HUES6 (cell line): ENCODE data around the gene EDIL3.

Experiments
- H3K27ac ChIP-seq: 2 replicates; pipeline ENCODE4 v1.7.0; 2013; ENCODE audit warnings: low read depth, mild to moderate bottlenecking, low read length, inconsistent platforms
- H3K27me3 ChIP-seq: 2 replicates; pipeline ENCODE4 v1.6.1; 2013; ENCODE audit warnings: low read length; ENCODE audit not compliant: control insufficient read depth, insufficient read depth
- H3K36me3 ChIP-seq: 2 replicates; pipeline ENCODE4 v1.6.1; 2013; ENCODE audit warnings: low read length; ENCODE audit not compliant: control insufficient read depth, insufficient read depth
- H3K4me1 ChIP-seq: 2 replicates; pipeline ENCODE4 v1.6.1; 2013; ENCODE audit warnings: low read length; ENCODE audit not compliant: control insufficient read depth, insufficient read depth
- H3K4me3 ChIP-seq: 2 replicates; pipeline ENCODE4 v1.5.1; 2013; ENCODE audit warnings: low read depth, low read length
- H3K9ac ChIP-seq: one replicate; pipeline ENCODE4 v1.6.1; 2013; ENCODE audit warnings: mild to moderate bottlenecking, low read length
- H3K9me3 ChIP-seq: 2 replicates; pipeline ENCODE4 v1.6.1; 2013; ENCODE audit warnings: low read depth, low read length; ENCODE audit not compliant: control insufficient read depth, insufficient read depth

Gene EDIL3

DNA sequence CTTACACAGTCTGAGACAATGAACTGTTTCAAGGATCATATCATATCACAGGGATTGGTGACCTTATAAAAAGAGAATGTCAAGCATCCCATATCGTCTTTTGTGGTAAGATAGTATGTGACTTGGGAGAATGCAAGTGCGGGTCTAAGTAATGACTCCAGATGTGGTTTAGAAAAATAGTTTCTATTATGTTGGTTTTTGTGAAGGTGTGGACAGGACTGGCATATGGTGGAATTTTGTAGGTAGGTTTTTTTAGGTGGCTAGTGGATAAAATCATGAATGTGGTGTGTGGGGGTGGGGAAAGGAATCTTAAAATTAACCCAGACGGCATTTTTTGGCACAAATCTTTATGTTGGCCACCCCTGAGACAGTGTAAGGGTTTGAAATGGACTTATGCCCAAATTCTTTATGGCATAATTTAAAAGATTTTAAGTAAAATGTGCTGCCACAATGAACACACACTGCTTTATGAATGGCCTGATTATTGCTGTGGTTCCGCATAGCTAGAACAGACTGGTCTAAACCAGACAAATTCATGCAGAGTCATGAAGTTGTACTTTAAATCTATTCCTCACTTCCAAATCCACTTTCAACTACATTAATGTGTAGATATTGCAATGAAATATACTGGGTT is 459.2 kb downstream of the EDIL3 start:
- Histone ChIP-seq H3K27ac (peak overlapping the region; percentile 32; the same call in 1 of the 2 replicates), H3K4me1 (peaks cover 12% of the 10 kb centered on the region), H3K27me3 (no peaks in the 10 kb centered on the region), H3K4me3 (no peak overlapping the region), H3K36me3 (no peaks in the 10 kb centered on the region), H3K9ac (peak overlapping the region; percentile 63), H3K9me3 (no peaks in the 10 kb centered on the region; the same call in 1 of the 2 replicates)

DNA sequence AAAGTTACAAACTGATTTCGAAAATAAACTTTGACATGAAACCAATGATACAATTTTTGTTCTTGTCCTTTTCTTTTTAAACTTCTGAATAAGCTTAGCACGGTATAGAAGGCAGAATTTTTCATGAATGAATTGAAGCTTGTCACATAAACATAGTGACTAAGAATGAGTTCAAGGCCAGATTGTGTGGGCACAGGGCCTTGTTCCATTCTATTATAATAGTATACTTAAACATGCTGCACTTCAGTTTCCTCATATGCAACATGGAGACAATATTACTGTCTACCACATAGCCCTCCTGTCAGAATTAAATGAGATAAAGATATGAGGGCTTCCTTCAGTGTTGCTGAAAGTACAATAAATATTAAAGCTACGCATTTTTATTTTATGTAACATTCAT is 459.8 kb downstream of the EDIL3 start:
- Histone ChIP-seq H3K9ac (peak overlapping the region; percentile 23), H3K4me3 (no peak overlapping the region), H3K27me3 (no peaks in the 10 kb centered on the region), H3K9me3 (no peaks in the 10 kb centered on the region; the same call in 1 of the 2 replicates), H3K4me1 (peaks cover 12% of the 10 kb centered on the region), H3K27ac (peak overlapping the region; percentile 32; the same call in 1 of the 2 replicates), H3K36me3 (no peaks in the 10 kb centered on the region)

DNA sequence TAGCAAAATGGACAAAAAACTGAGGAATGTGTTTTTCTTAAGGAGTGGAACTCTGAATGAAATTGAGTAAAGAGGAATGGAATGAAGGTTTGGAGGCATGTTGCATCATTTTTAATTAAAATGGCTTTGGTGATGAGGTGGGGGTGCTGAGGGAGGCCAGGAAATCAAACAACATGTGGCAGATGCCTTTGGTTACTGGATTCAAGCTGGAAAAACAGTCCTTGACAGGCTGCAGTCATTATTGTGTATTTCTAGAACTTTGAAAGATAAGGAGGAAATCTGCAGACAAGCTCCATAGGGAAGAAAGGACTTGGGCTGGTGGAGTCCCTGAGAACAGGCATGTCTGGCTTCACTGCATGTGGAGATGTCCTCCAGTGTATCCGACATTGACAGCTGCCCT is 460.5 kb downstream of the EDIL3 start:
- Histone ChIP-seq H3K9me3 (no peaks in the 10 kb centered on the region; the same call in 1 of the 2 replicates), H3K9ac (no peak overlapping the region), H3K27ac (peak overlapping the region; percentile 32; the same call in 1 of the 2 replicates), H3K4me1 (peaks cover 15% of the 10 kb centered on the region), H3K4me3 (no peak overlapping the region), H3K27me3 (no peaks in the 10 kb centered on the region), H3K36me3 (no peaks in the 10 kb centered on the region)

DNA sequence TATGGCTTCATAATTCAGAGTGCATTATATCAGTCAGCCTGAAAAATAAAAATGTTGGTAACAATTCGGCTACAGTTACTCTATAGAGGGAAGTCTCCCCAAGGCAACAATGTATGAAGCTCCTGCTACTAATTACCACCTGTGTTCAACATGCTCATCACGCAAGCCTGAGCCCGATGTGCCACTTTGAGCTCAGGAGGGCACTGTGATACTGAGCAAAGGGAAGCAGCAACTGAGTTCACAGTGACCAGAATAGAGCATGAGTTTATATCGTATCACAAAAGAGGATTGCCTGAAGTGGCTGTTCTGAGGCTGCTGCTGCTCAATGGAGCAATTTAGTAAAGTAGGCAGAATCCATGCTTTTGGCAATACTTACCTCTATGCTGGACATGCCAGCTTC is 462.0 kb downstream of the EDIL3 start:
- Histone ChIP-seq H3K9ac (no peak overlapping the region), H3K27me3 (no peaks in the 10 kb centered on the region), H3K27ac (no peak overlapping the region), H3K36me3 (no peaks in the 10 kb centered on the region), H3K9me3 (no peaks in the 10 kb centered on the region; the same call in 1 of the 2 replicates), H3K4me3 (no peak overlapping the region), H3K4me1 (peaks cover 19% of the 10 kb centered on the region)

DNA sequence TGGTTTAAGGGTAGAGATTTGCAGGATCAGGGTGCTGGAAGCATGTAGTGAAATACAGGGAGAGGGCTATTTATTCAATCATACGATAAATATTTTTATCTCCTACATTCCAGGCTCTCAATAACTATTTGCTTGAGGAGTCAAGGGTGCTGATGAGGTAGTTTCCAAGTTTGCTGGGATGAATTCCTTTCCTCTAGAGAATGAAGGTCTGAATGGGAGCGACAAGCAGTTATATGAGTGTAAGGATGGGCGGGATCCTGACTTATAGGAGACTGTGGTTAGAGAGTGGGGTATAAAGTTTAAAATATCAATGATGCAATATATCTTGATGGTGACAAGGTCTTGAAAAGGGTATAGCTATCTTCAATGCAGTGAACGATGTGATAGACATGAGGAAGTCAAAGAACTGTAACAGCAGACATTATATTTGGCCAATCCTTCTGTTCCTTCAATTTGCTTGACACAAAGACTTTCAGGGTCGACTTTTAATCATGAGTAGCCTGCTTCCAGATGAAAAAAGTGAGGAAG is 462.9 kb downstream of the EDIL3 start:
- no peak overlapping the region for H3K27ac ChIP-seq
- H3K4me3 ChIP-seq, result no peak overlapping the region
- H3K27me3 ChIP-seq, result no peaks in the 10 kb centered on the region
- H3K36me3 ChIP-seq, result no peaks in the 10 kb centered on the region
- no peak overlapping the region for H3K9ac ChIP-seq
- H3K9me3 ChIP-seq, result no peaks in the 10 kb centered on the region; the same call in 1 of the 2 replicates
- peaks cover 12% of the 10 kb centered on the region; the same call in 1 of the 2 replicates for H3K4me1 ChIP-seq

DNA sequence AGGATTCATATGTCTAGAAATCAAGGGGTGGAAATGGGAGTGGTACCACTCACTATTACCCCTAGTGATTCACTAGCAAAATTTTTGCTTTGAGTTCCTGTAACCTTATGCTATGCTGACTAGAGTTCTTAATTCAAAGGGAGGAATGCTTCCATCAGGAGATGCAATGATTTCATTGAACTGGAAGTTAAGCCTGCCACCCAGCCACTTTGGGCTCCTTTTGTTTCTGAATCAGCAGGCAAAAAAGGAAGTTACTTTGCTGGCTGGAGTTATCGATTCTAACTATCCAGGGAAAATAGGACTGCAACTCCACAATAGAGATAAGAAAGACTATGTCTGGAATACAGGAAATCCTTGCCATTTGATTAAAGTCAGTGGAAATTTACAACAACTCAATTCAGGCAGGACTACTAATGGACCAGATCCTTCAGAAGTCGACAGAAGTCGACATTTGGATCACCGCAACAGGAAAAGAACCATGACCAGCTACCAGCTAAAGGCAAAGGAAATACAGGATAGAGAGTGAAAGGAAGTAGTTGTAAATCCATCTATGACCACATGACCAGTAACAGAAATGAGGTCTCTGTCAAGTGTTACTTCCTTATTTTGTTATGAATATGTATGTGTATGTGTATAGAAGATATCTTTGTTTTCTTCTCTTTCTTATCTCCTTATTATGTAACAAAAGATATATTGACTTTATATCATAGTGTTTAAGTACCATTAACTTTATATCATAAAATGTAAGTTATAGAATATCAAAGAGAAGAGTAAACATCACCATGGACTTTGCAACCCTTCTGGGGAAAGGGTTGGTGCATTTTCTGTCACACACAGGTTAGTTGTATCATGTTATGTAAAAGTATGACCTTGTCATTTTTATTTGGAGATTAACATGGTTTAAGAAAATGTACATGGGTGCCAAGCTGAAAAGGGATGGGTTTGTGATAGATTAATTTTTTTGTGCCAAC is 465.3 kb downstream of the EDIL3 start:
- Histone ChIP-seq H3K36me3 (no peaks in the 10 kb centered on the region), H3K4me3 (no peak overlapping the region), H3K9me3 (no peaks in the 10 kb centered on the region; the same call in 1 of the 2 replicates), H3K27me3 (no peaks in the 10 kb centered on the region), H3K9ac (no peak overlapping the region), H3K27ac (no peak overlapping the region), H3K4me1 (peaks cover 7% of the 10 kb centered on the region; the same call in 1 of the 2 replicates)

DNA sequence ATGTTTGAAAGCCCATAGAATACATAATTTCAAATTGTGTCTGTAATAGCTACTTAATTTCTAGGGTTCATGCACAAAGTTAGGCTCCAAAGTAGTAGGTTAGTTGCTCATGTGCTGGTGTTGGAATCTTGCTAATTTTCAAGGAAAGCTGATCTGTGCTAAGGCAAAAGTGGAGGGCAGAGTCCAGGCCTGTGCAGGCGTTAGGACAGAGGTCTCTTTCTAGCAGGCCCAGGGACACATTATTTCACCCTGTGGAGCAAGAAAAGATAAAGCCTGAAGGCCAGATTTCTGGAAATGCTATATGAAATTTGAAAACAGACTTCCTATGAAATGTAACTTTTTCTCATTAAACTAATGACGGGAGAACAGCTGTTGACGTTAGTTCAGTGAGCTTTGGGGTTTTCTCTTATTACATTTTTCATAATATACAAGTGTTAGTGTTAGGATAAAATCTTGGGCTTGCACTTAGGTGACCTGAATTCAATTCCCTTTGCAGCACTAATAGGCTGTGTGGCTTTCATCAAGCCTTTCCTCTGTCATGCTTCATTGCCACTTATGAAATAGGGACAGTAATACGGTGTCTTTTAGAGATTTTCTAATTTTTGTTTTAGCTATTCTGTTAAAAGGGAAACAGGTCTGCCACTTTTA is 467.3 kb downstream of the EDIL3 start:
- Histone ChIP-seq H3K27me3 (no peaks in the 10 kb centered on the region), H3K4me3 (no peak overlapping the region), H3K36me3 (no peaks in the 10 kb centered on the region), H3K27ac (no peak overlapping the region), H3K4me1 (peaks cover 7% of the 10 kb centered on the region; the same call in 1 of the 2 replicates), H3K9ac (no peak overlapping the region), H3K9me3 (no peaks in the 10 kb centered on the region)

DNA sequence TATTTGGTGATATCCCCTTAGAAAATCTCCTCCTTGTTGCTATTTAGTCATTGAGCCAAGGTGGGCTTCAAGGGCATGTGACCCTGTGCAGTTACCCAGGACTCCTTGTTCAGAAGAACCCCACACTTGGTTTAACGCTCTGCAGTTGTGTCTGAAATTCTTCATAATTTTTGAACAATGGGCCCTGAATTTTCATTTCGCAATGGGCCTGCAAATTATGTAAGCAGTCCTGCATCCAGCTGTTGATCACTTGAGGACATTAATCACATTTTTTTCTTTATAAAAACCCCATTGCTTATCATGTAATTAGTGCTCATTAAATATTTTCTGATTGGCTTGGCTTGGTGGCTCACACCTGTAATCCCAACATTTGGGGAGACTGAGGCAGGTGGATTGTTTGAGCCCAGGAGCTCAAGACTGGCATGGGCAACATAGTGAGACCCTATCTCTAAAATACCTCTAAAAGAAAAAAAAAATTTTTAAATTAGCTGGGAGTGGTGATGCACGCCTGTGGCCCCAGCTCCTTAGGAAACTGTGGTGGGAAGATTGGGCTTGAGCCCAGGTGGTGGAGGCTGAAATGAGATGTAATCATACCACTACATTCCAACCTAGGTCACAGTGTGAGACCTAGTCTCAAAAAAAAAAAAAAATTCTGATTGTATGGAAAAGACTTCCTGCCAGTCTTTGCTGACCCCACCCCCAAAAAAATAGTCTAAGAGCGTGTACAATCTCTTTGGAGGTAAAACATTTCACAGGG is 469.8 kb downstream of the EDIL3 start:
- Histone ChIP-seq H3K4me3 (no peak overlapping the region), H3K36me3 (no peaks in the 10 kb centered on the region), H3K9me3 (no peaks in the 10 kb centered on the region), H3K27ac (no peak overlapping the region), H3K4me1 (peaks cover 7% of the 10 kb centered on the region; the same call in 1 of the 2 replicates), H3K9ac (no peak overlapping the region), H3K27me3 (no peaks in the 10 kb centered on the region)

DNA sequence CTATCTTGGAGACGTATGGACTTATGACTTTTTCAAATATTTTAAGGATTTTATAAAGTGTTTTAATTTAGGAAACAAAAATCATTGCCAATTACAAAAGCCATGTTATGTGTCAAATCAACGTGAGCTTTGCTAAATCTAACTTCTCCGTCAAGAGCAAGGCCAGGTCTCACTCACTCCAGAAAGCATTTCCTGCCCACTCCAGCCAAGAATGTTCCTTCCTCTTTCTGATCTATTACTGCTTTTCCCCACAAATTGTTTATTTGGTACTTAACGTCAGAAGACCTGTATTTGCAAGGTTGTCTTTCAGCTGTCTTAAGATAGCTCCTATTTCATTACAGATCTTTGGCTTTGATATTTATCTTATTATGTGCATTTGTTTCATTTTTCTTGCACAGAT is 470.5 kb downstream of the EDIL3 start:
- H3K4me1 ChIP-seq, result peaks cover 5% of the 10 kb centered on the region; the same call in 1 of the 2 replicates
- no peaks in the 10 kb centered on the region for H3K36me3 ChIP-seq

DNA sequence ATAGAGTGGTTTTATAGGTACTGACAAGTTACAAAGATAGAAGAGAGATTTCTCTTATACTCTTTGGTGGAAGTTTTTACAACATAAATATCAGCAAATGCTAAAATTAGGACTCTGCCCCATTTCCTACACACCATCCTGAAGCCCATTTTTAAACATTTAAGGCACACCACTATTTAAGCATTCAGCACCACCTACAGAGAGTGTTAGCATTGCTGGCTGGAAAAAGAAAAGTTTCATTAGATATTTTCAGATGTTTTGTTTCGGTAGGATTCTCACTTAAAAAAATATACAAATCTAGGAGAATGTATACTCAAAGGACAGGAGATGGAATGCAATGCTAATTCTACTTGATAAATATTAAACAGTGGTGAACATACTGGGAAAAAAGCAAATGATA is 471.1 kb downstream of the EDIL3 start:
- Histone ChIP-seq H3K36me3 (no peaks in the 10 kb centered on the region), H3K4me3 (no peak overlapping the region), H3K9me3 (no peaks in the 10 kb centered on the region), H3K4me1 (no peaks in the 10 kb centered on the region), H3K27ac (no peak overlapping the region), H3K9ac (no peak overlapping the region), H3K27me3 (no peaks in the 10 kb centered on the region)

More for the DNA sequence above, 470.5 kb downstream of the EDIL3 start:
- H3K4me3 ChIP-seq, result no peak overlapping the region
- no peak overlapping the region for H3K9ac ChIP-seq
- H3K9me3 ChIP-seq, result no peaks in the 10 kb centered on the region
- H3K27me3 ChIP-seq, result no peaks in the 10 kb centered on the region
- H3K27ac ChIP-seq, result no peak overlapping the region
